ENCODE results near the gene GPATCH8. TPM values are rescaled to one million over a fixed set of nuclear protein-coding genes. Genes with fewer than 3 reads are reported as not detected.

The GPATCH8 gene
- polyA plus RNA-seq, 1 of the 3 experiments (the other 2 are of a cell fraction): 12.7 TPM

DNA sequence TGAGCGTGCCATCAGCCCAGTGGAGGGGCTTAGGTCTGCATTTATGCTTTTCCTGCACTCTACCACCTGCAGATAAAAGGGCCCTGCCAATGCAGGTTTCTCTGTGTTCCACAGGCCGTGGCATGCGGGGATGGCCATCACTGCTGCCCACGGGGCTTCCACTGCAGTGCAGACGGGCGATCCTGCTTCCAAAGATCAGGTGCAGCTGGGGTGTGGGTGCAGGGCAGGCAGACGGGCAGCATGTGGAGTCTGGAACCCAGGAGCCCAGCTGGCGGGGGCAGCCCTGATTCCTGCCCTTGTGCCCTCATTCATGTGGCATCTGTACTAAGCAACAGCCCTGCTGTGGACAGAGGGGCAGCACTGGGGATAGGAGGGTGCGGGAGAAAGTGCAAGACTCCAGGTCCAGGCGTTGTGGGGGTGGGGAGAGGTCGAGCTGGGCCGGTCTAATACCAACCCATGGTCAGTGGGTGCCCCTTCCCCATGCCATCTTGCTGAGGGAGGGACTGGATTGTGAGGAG is 153.6 kb downstream of the GPATCH8 start:
- no peak overlapping the region for H3K27ac ChIP-seq (ENCODE audit: low read depth in 2 of 2, low read length in 1 of 2)
- peaks cover 0 to 9% of the 10 kb centered on the region in 2 experiments; a peak in 1 of 4 replicates for H3K4me1 ChIP-seq (ENCODE audit: control insufficient read depth in 1 of 2, insufficient read depth in 2 of 2, low read depth in 1 of 2, low read length in 1 of 2)
- no peaks in the 10 kb centered on the region for H3K27me3 ChIP-seq (ENCODE audit: insufficient read depth)
- H3K9me3 ChIP-seq: no peaks in the 10 kb centered on the region
- no peak overlapping the region for H3K4me2 ChIP-seq
- H3K79me2 ChIP-seq (ENCODE audit: insufficient read depth): peaks cover 21% of the 10 kb centered on the region
- H4K20me1 ChIP-seq (ENCODE audit: insufficient read depth): peaks cover 7% of the 10 kb centered on the region; the same call in 1 of the 2 replicates
- no peaks in the 10 kb centered on the region for H3F3A ChIP-seq (replicated peaks; ENCODE audit: insufficient read depth)
- 87% methylated on average over 10 of the region's 12 CpGs for WGBS (ENCODE audit: low lambda C conversion rate)
- DNase-seq: no peak
- no peak overlapping the region for H3K9ac ChIP-seq
- H3K36me3 ChIP-seq (replicated peaks in 1 of 2; ENCODE audit: control insufficient read depth in 1 of 2, insufficient read depth in 2 of 2, low read length in 1 of 2): peaks cover 0 to 35% of the 10 kb centered on the region in 2 experiments
- H3K9me2 ChIP-seq: no peaks in the 10 kb centered on the region
- no peak overlapping the region for H3K4me3 ChIP-seq (ENCODE audit: low read depth in 2 of 2, low read length in 1 of 2)
- TF ChIP-seq, protein P1, sequence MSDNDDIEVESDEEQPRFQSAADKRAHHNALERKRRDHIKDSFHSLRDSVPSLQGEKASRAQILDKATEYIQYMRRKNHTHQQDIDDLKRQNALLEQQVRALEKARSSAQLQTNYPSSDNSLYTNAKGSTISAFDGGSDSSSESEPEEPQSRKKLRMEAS (IDR thresholded peaks at IDR 0.05; ENCODE audit: low read depth): no peak
- TF ChIP-seq SMC3 (IDR thresholded peaks at IDR 0.05; ENCODE audit: low read depth, low read length) (no peak), ELF1 (IDR thresholded peaks at IDR 0.05) (no peak), EP300 (IDR thresholded peaks at IDR 0.05; ENCODE audit: borderline replicate concordance in 1 of 2, low read depth in 1 of 2, low read length in 1 of 2) (no peak), RXRA (IDR thresholded peaks at IDR 0.05; ENCODE audit: borderline replicate concordance, low read depth) (no peak), TAF1 (IDR thresholded peaks at IDR 0.05; ENCODE audit: borderline replicate concordance, low read depth, low read length) (no peak), GABPA (IDR thresholded peaks at IDR 0.05; ENCODE audit: low read depth) (no peak), MEF2A (IDR thresholded peaks at IDR 0.05; ENCODE audit: borderline replicate concordance, low read depth) (no peak)
- TF ChIP-seq, protein P2, sequence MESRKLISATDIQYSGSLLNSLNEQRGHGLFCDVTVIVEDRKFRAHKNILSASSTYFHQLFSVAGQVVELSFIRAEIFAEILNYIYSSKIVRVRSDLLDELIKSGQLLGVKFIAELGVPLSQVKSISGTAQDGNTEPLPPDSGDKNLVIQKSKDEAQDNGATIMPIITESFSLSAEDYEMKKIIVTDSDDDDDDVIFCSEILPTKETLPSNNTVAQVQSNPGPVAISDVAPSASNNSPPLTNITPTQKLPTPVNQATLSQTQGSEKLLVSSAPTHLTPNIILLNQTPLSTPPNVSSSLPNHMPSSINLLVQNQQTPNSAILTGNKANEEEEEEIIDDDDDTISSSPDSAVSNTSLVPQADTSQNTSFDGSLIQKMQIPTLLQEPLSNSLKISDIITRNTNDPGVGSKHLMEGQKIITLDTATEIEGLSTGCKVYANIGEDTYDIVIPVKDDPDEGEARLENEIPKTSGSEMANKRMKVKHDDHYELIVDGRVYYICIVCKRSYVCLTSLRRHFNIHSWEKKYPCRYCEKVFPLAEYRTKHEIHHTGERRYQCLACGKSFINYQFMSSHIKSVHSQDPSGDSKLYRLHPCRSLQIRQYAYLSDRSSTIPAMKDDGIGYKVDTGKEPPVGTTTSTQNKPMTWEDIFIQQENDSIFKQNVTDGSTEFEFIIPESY (IDR thresholded peaks at IDR 0.05; ENCODE audit: borderline replicate concordance, low read depth): no peak
- ChIA-PET POLR2A (no interaction called here), CTCF (interaction anchor here (0.8 to 5.4 kb wide), 15 partner anchors 8 to 164 kb away, joined by 3 to 85 read pairs (median 8); partner anchors contain the start of genes FAM171A2, GPATCH8 and TMUB2)
- no peak overlapping the region for H2AFZ ChIP-seq (ENCODE audit: low read depth)

DNA sequence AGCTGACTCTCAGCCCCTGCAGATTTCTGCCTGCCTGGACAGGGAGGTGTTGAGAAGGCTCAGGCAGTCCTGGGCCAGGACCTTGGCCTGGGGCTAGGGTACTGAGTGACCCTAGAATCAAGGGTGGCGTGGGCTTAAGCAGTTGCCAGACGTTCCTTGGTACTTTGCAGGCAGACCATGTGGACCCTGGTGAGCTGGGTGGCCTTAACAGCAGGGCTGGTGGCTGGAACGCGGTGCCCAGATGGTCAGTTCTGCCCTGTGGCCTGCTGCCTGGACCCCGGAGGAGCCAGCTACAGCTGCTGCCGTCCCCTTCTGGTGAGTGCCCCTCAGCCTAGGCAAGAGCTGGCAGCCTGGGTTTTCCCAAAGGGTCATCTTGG is 154.2 kb downstream of the GPATCH8 start:
- Histone ChIP-seq H3K9ac (no peak overlapping the region), H3K9me2 (no peaks in the 10 kb centered on the region), H3K4me2 (no peak overlapping the region), H3K4me1 (ENCODE audit: control insufficient read depth in 1 of 2, insufficient read depth in 2 of 2, low read depth in 1 of 2, low read length in 1 of 2) (peaks cover 0 to 13% of the 10 kb centered on the region in 2 experiments; a peak in 1 of 4 replicates), H3K27me3 (ENCODE audit: insufficient read depth) (no peaks in the 10 kb centered on the region), H2AFZ (ENCODE audit: low read depth) (no peak overlapping the region), H3K9me3 (no peaks in the 10 kb centered on the region), H3F3A (replicated peaks; ENCODE audit: insufficient read depth) (no peaks in the 10 kb centered on the region), H3K36me3 (replicated peaks in 1 of 2; ENCODE audit: control insufficient read depth in 1 of 2, insufficient read depth in 2 of 2, low read length in 1 of 2) (peaks cover 0 to 35% of the 10 kb centered on the region in 2 experiments), H3K79me2 (ENCODE audit: insufficient read depth) (peaks cover 21% of the 10 kb centered on the region), H3K4me3 (ENCODE audit: low read depth in 2 of 2, low read length in 1 of 2) (no peak overlapping the region), H4K20me1 (ENCODE audit: insufficient read depth) (peaks cover 7% of the 10 kb centered on the region; the same call in 1 of the 2 replicates), H3K27ac (ENCODE audit: low read depth in 2 of 2, low read length in 1 of 2) (no peak overlapping the region)
- DNase-seq: no peak
- 80% methylated on average over 1 of the region's 6 CpGs for whole genome bisulfite sequencing (ENCODE audit: low lambda C conversion rate)
- ChIA-PET POLR2A (no interaction called here), CTCF (interaction anchor here (2.8 to 5.4 kb wide), 4 partner anchors 12 to 145 kb away, joined by 15 to 85 read pairs (median 22); partner anchors contain the start of gene FAM171A2)
- TF ChIP-seq JUND (IDR thresholded peaks at IDR 0.05): no peak
- no peak for TF ChIP-seq TCF12 (IDR thresholded peaks at IDR 0.05)
- no peak for TF ChIP-seq GABPA (IDR thresholded peaks at IDR 0.05; ENCODE audit: low read depth)
- no peak for TF ChIP-seq TEAD4 (IDR thresholded peaks at IDR 0.05; ENCODE audit: borderline replicate concordance, insufficient read depth)
- TF ChIP-seq FOSL2 (IDR thresholded peaks at IDR 0.05; ENCODE audit: borderline replicate concordance, low read depth): no peak
- TF ChIP-seq, protein P2 (IDR thresholded peaks at IDR 0.05; ENCODE audit: borderline replicate concordance, low read depth): no peak
- TF ChIP-seq SIN3A (IDR thresholded peaks at IDR 0.05; ENCODE audit: borderline replicate concordance, low read depth, low read length): no peak
- TF ChIP-seq TAF1 (IDR thresholded peaks at IDR 0.05; ENCODE audit: borderline replicate concordance, low read depth, low read length): no peak
- TF ChIP-seq FOXM1 (IDR thresholded peaks at IDR 0.05; ENCODE audit: low read depth): no peak
- no peak for TF ChIP-seq PBX3 (IDR thresholded peaks at IDR 0.05)
- no peak for TF ChIP-seq EZH2phosphoT487 (IDR thresholded peaks at IDR 0.05; ENCODE audit: borderline replicate concordance, low read depth)
- TF ChIP-seq SMC3 (IDR thresholded peaks at IDR 0.05; ENCODE audit: low read depth, low read length): no peak
- no peak for TF ChIP-seq GATA2 (CRISPR knock-in tag; IDR thresholded peaks at IDR 0.05)
- TF ChIP-seq FOXJ3 (CRISPR knock-in tag; IDR thresholded peaks at IDR 0.05): no peak
- no peak for TF ChIP-seq RAD21 (IDR thresholded peaks at IDR 0.05; ENCODE audit: low read length)
- TF ChIP-seq MXI1 (IDR thresholded peaks at IDR 0.05; ENCODE audit: low read depth, low read length): no peak
